Tibial artery (tissue), 4 donors: ENCODE results near the gene PPP1R12C.
A peak's percentile ranks its signal among the peaks of the same experiment; 100 is the strongest.

Experiments
- DNase-seq, 2 donors: peaks; one replicate each; pipeline ENCODE4 v3.0.0-alpha.2; 2019
- H3K27ac ChIP-seq, 2 donors: fragments of 200-600 bp; sonication (generic) in 1 of 2; 1 replicate in 1 of 2; 2 replicates in 1 of 2; pipeline ENCODE4 v1.5.1; 2018 to 2019; ENCODE audit warnings: mild to moderate bottlenecking in 1 of 2
- H3K27me3 ChIP-seq, 2 donors: fragments of 200-600 bp; sonication (generic) in 1 of 2; one replicate each; pipeline versions ENCODE4 v1.5.1 to v1.6.0; 2016 to 2019
- H3K36me3 ChIP-seq, 3 donors: fragments of 200-600 bp; sonication (generic) in 2 of 3; one replicate each; pipeline ENCODE4 v1.5.1; 2016 to 2019; ENCODE audit warnings: mild to moderate bottlenecking in 2 of 3
- H3K4me1 ChIP-seq, 4 donors: fragments of 200-600 bp; sonication (generic) in 2 of 4; 1 replicate in 3 of 4; 2 replicates in 1 of 4; pipeline ENCODE4 v1.5.1; 2016 to 2019
- H3K4me3 ChIP-seq, 2 donors: fragments of 200-600 bp; sonication (generic) in 1 of 2; 1 replicate in 1 of 2; 2 replicates in 1 of 2; pipeline ENCODE4 v1.5.1; 2018 to 2019; ENCODE audit warnings: mild to moderate bottlenecking in 2 of 2
- H3K9me3 ChIP-seq, 3 donors: fragments of 200-600 bp; sonication (generic) in 1 of 3; one replicate each; pipeline ENCODE4 v1.5.1; 2016 to 2019
- CTCF ChIP-seq, 2 experiments: fragments of 200-600 bp in 1 of 2; fragments of 450-650 bp in 1 of 2; IDR thresholded peaks; one replicate each; pipeline ENCODE4 v1.5.1; 2017 to 2019; ENCODE audit warnings: antibody characterized with exemption in 2 of 2, mild to moderate bottlenecking in 1 of 2, moderate library complexity in 1 of 2
- intact Hi-C: fragments of 100-400 bp; cut with DNase I; formaldehyde crosslinking; loops from one replicate; pipeline ENCODE4 v1.15.0; 2023; ENCODE audit warnings: low total_unique reads

The PPP1R12C gene

GRCh38 chr19:55116859-55117662 lies at the start of gene PPP1R12C:
PPP1R12C (minus strand) TSS chr19:55117637; CDS start chr19:55117543, 94 bp downstream.
- peak in 1 of 2 donors; percentile 34 for DNase-seq
- H3K27me3 ChIP-seq, result no peaks in the 10 kb centered on the region
- H3K27ac ChIP-seq, result peak within 1 kb of the TSS; percentile 88 to 92
- peaks cover 0 to 56% (median 46%) of the 10 kb centered on the region in 4 donors for H3K4me1 ChIP-seq
- TF ChIP-seq CTCF (IDR thresholded peaks at IDR 0.05), result no peak
- no peaks in the 10 kb centered on the region for H3K9me3 ChIP-seq
- intact Hi-C loops, result loop anchor here (5.0 kb wide), 1 partner anchor 650 kb away; no protein-coding TSS in a partner anchor
- H3K36me3 ChIP-seq, result peaks cover 0 to 12% (median 0%) of the 10 kb centered on the region in 3 donors
- peak within 1 kb of the TSS; percentile 83 to 87 for H3K4me3 ChIP-seq

- Histone ChIP-seq H3K4me1 (peaks cover 0 to 9% (median 5%) of the 10 kb centered on the region in 4 donors), H3K4me3 (peak within 1 kb of the TSS in 1 of 2 donors; percentile 37), H3K27me3 (peaks cover 0 to 82% of the 10 kb centered on the region in 2 donors), H3K36me3 (no peaks in the 10 kb centered on the region), H3K9me3 (no peaks in the 10 kb centered on the region), H3K27ac (no peak within 1 kb of the TSS)
- no peak for TF ChIP-seq CTCF (IDR thresholded peaks at IDR 0.05)
- intact Hi-C loops, result no loop called here
- DNase-seq, result peak; percentile 78 to 82
Measured at GRCh38 chr19:55166530-55167268, 49.3 kb upstream of the PPP1R12C start, which contains the start of gene DNAAF3. DNAAF3 (minus strand) TSS chr19:55166613; CDS start chr19:55166413, 200 bp downstream.

- Histone ChIP-seq H3K4me1 (peaks cover 0 to 9% (median 5%) of the 10 kb centered on the region in 4 donors), H3K9me3 (no peaks in the 10 kb centered on the region), H3K27ac (no peak overlapping the region), H3K27me3 (peaks cover 0 to 84% of the 10 kb centered on the region in 2 donors), H3K36me3 (no peaks in the 10 kb centered on the region), H3K4me3 (peak overlapping the region in 1 of 2 donors; percentile 37)
- TF ChIP-seq CTCF (IDR thresholded peaks at IDR 0.05), result no peak
- intact Hi-C loops, result no loop called here
- DNase-seq, result no peak
Measured at GRCh38 chr19:55165952-55166529, 48.6 kb upstream of the PPP1R12C start.

DNA sequence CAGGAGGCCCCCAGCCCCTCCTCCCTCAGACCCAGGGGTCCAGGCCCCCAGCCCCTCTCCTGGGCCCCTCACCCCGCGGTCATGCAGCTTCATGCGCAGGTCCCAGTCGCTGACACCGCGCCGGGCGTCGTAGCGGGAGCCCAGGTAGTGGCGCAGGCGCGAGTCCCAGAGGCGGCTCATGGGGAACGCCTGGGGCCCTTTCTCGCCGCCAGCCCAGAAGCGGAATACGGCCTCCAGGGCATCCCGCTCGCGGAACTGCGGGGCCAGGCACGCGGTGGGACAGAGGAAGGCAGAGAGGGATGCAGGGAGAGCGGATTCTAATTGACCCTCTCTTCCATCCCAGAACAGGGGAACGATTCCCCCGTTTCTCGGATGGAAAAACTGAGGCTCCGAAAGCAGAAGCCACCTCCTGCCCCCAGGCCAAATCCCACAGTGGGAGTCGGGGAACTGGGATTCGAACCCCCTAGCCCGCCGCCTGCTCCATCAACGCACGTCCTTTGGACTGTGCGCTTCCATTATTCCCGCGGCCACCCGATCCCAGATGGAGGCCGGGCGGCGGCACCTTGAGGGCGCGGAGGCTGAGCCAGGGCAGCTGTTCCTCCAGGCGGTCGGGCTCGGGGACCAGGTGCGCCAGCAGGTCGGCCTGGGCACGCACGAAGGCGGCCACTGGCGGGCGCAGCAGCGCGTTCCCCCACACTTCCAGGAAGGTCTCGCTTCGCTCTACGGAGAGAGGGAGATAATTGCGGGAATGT lies 44.3 kb upstream of the PPP1R12C start:
- H3K27me3 ChIP-seq, result peaks cover 0 to 90% of the 10 kb centered on the region in 2 donors
- peaks cover 0 to 13% (median 4%) of the 10 kb centered on the region in 4 donors for H3K4me1 ChIP-seq

More for the DNA sequence above, 44.3 kb upstream of the PPP1R12C start:
- H3K36me3 ChIP-seq, result no peaks in the 10 kb centered on the region
- no peak for DNase-seq
- H3K27ac ChIP-seq, result no peak overlapping the region
- no peaks in the 10 kb centered on the region for H3K9me3 ChIP-seq
- intact Hi-C loops, result no loop called here
- TF ChIP-seq CTCF (IDR thresholded peaks at IDR 0.05), result no peak
- no peak overlapping the region for H3K4me3 ChIP-seq
